ENCODE data around the gene PLAAT3. TPM values are rescaled to one million over a fixed set of nuclear protein-coding genes. Genes with fewer than 3 reads are reported as not detected.
"Not testable (repeated sequence)": the region's sequence is repeated elsewhere in the genome, so short reads cannot be mapped to it uniquely, and the experiment has no call there.

The PLAAT3 gene
- total and polyA plus RNA-seq, 9 donors = 20.5 to 45.5 (median 35.1) TPM

DNA sequence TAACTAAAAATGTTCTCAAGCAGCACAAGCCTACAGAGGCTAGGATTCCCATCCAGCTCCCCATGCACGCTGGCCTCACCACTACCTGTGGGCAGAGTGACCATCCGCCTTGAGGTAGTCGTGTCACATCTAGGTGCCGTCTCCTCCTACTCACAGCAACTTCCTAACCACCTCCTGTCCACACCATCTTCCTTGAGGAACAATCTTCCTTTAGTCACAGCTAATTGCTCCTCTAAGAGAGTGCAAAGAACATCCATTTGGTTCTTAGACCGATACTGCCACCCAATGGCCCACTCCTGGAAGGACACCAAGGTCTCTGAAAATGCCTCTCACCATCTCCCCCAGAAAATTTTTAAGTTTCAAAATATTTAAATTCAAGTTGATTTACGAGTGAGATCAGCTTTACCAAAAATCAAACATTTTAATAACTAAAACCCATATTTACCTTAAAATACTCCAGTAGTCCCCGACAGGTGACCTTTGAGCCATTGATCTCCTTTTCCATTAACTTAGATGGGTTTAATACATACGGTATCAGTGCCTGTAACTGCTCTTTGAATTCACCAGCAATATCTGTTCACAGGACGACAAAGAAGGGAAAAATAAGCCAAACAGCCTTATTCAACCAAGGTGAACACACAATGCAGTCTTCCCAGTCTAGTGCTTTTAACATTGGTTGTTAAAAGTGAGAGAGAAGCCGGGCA lies 21.7 kb upstream of the PLAAT3 start:
- H3K4me1 ChIP-seq (ENCODE audit: control insufficient read depth, insufficient read depth, low read length) = no peaks in the 10 kb centered on the region
- H3K9me3 ChIP-seq (replicated peaks; ENCODE audit: control insufficient read depth, low read depth, low read length) = no peaks in the 10 kb centered on the region
- WGBS (ENCODE audit: insufficient coverage) = 62% methylated on average over 7 of the region's 10 CpGs
- H3K36me3 ChIP-seq (ENCODE audit: control insufficient read depth, insufficient read depth, low read length) = peaks cover 27% of the 10 kb centered on the region
- DNase-seq = peak; percentile 58
- no peak overlapping the region for H3K4me3 ChIP-seq (ENCODE audit: low read length)
- H3K27me3 ChIP-seq (ENCODE audit: control insufficient read depth, insufficient read depth, low read length) = no peaks in the 10 kb centered on the region
- H3K27ac ChIP-seq (ENCODE audit: low read length) = no peak overlapping the region

DNA sequence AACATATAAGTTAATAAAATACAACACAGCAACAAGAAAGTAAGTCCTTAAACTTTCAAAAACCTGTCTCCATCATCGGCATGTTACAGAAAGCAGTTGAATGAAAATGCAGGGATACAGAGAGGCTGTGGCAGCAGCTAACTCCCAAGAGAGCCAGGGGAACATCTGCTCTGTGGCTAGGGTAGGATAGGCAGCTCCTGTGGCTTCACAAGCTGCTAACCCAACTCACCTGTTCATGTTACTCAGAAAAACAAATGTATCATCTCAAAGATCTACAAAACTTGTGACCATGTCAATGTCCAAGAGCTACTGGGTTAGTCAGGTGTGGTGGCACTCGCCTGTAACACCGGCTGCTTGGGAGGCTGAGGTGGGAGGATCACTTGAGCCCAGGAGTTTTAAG lies 15.2 kb upstream of the PLAAT3 start:
- no peak for DNase-seq
- no peaks in the 10 kb centered on the region for H3K27me3 ChIP-seq (ENCODE audit: control insufficient read depth, insufficient read depth, low read length)
- H3K9me3 ChIP-seq (replicated peaks; ENCODE audit: control insufficient read depth, low read depth, low read length) = no peaks in the 10 kb centered on the region
- H3K4me3 ChIP-seq (ENCODE audit: low read length) = no peak overlapping the region
- no peaks in the 10 kb centered on the region for H3K4me1 ChIP-seq (ENCODE audit: control insufficient read depth, insufficient read depth, low read length)
- peaks cover 42% of the 10 kb centered on the region for H3K36me3 ChIP-seq (ENCODE audit: control insufficient read depth, insufficient read depth, low read length)
- no peak overlapping the region for H3K27ac ChIP-seq (ENCODE audit: low read length)
- WGBS (ENCODE audit: insufficient coverage) = no CpG with 5 or more reads among the region's 3 CpGs

DNA sequence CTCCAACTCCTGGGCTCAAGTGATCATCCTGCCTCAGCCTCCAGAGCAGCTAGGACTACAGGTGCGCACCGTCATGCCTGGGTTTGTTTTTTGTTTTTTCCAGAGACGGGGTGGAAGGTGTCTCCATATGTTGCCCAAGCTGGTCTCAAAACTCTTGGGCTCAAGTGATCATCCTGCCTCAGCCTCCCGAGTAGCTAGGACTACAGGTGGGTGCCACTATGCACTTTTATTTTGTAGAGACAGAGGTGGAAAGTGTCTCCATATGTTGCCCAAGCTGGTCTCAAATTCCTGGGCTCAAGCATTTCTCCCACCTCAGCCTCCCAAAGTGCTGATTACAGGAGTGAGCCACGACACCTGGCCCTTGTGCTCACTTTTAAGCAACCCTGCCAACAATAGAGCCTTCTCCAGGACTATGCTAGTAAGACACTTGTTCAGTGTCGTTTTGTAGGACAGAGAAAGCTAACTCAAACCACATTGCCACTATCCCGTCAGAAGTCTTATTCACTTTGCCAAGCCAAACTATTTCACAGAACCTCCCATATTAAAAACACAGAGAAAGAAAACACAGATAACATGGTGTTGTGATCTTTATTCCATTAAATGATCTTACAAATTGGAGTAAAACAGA lies 9.4 kb upstream of the PLAAT3 start:
- Histone ChIP-seq H3K27me3 (ENCODE audit: control insufficient read depth, insufficient read depth, low read length) (no peaks in the 10 kb centered on the region), H3K36me3 (ENCODE audit: control insufficient read depth, insufficient read depth, low read length) (peaks cover 3% of the 10 kb centered on the region), H3K4me3 (ENCODE audit: low read length) (no peak overlapping the region), H3K9me3 (replicated peaks; ENCODE audit: control insufficient read depth, low read depth, low read length) (no peaks in the 10 kb centered on the region), H3K27ac (ENCODE audit: low read length) (no peak overlapping the region), H3K4me1 (ENCODE audit: control insufficient read depth, insufficient read depth, low read length) (no peaks in the 10 kb centered on the region)
- no peak for DNase-seq
- 20% methylated on average over 1 of the region's 7 CpGs for WGBS (ENCODE audit: insufficient coverage)

DNA sequence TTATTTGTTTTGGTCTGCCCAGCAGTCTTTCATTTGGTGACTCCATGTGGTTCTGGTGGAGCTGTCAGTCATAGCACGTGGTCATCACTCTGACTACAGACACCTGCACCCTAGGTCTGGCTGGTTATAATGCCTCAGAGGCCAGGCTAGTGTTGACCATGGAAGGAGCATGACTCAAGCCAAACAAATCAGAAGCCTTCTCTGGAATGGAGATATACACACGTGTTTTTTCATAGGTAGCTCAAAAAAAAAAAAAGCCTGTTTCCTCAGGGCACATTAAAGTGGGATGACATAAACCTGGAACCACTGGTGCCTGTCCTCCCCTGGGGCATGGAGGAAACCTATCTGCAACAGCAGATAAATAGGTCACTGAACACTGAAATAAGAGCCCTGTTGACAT lies 8.1 kb upstream of the PLAAT3 start:
- DNase-seq = no peak
- WGBS (ENCODE audit: insufficient coverage) = 72% methylated on average over 2 of the region's 2 CpGs
- no peaks in the 10 kb centered on the region for H3K27me3 ChIP-seq (ENCODE audit: control insufficient read depth, insufficient read depth, low read length)
- no peaks in the 10 kb centered on the region for H3K36me3 ChIP-seq (ENCODE audit: control insufficient read depth, insufficient read depth, low read length)
- no peaks in the 10 kb centered on the region for H3K9me3 ChIP-seq (replicated peaks; ENCODE audit: control insufficient read depth, low read depth, low read length)
- no peaks in the 10 kb centered on the region for H3K4me1 ChIP-seq (ENCODE audit: control insufficient read depth, insufficient read depth, low read length)
- H3K4me3 ChIP-seq (ENCODE audit: low read length) = no peak overlapping the region
- H3K27ac ChIP-seq (ENCODE audit: low read length) = no peak overlapping the region

DNA sequence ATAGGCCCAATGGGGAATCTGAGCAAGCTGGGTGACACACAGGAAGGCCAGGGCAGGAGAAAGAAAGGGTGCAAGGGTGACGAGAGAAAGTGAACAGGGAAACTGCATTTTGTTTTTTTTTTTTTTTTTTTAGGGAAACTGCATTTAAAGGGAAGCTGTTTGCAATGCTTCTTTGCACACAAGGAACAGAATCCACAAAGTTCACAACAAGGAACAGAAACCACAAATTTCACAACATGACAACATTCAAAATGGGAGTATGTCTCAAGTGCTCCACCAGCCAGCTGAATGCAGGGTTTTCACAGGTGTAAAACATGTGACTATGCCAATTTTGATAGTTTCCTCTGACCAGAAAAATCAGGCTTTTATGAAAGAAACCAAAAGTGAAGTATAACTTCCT lies 6.8 kb upstream of the PLAAT3 start:
- Histone ChIP-seq H3K36me3 (ENCODE audit: control insufficient read depth, insufficient read depth, low read length) (no peaks in the 10 kb centered on the region), H3K9me3 (replicated peaks; ENCODE audit: control insufficient read depth, low read depth, low read length) (no peaks in the 10 kb centered on the region), H3K4me1 (ENCODE audit: control insufficient read depth, insufficient read depth, low read length) (no peaks in the 10 kb centered on the region), H3K4me3 (ENCODE audit: low read length) (no peak overlapping the region), H3K27ac (ENCODE audit: low read length) (no peak overlapping the region), H3K27me3 (ENCODE audit: control insufficient read depth, insufficient read depth, low read length) (no peaks in the 10 kb centered on the region)
- WGBS (ENCODE audit: insufficient coverage) = no CpG with 5 or more reads among the region's 1 CpG
- peak; percentile 67 for DNase-seq

DNA sequence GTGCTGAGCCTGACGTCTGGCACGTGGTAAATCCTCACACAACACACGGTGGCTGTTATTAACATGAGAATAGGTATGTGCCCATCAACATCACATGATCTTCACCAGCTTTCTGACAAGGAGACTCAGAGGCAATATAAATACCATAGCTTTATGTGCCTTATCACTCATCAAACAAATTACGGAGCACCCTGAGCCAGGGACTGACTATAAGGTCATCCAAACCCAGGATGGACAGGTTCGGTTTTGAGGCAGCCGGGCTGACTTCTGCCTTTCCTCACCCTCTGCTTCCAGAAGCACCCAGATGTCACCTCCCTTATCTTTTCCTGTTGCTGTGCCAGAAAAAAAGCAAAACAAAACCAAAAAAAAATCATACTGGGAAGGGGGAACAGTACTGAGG lies 5.7 kb upstream of the PLAAT3 start:
- 83% methylated on average over 1 of the region's 6 CpGs for WGBS (ENCODE audit: insufficient coverage)
- no peak for DNase-seq
- Histone ChIP-seq H3K4me1 (ENCODE audit: control insufficient read depth, insufficient read depth, low read length) (no peaks in the 10 kb centered on the region), H3K36me3 (ENCODE audit: control insufficient read depth, insufficient read depth, low read length) (no peaks in the 10 kb centered on the region), H3K9me3 (replicated peaks; ENCODE audit: control insufficient read depth, low read depth, low read length) (no peaks in the 10 kb centered on the region), H3K27me3 (ENCODE audit: control insufficient read depth, insufficient read depth, low read length) (no peaks in the 10 kb centered on the region), H3K27ac (ENCODE audit: low read length) (no peak overlapping the region), H3K4me3 (ENCODE audit: low read length) (no peak overlapping the region)

DNA sequence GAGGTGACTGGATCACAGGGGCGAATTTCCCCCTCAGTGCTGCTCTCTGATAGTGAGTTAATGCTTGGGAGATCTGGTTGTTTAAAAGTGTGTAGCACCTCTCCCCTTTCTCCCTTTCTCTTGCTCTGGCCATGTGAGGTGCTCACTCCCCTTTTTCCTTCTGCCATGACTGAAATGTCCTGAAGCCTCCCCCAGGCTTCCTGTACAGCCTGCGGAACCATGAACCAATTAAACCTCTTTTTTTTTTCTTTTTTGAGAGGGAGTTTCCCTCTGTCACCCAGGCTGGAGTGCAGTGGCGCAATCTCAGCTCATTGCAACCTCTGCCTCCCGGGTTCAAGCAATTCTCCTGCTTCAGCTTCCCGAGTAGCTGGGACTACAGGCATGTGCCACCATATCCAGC lies 3.5 kb upstream of the PLAAT3 start:
- no CpG with 5 or more reads among the region's 5 CpGs for WGBS (ENCODE audit: insufficient coverage)

DNA sequence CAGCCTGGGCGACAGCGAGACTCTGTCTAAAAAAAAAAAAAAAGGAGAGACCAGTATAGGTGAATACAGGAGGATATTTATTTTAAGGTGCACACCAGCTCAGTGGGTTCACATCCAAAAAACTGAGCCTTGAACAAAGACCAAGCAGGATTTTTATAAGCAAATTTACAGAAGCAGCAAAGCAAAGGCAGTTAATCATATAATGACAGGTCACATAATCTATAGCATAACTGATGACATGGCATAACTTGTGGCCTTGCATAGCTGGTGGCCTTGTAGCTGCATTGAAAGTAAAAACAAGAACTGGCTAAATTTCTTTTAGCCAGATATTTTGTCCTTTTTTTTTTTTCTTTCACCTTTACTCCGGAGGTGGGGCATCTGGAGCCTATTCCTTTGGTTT lies 2.7 kb upstream of the PLAAT3 start:
- H3K9me3 ChIP-seq (replicated peaks; ENCODE audit: control insufficient read depth, low read depth, low read length) = no peaks in the 10 kb centered on the region
- peaks cover 3% of the 10 kb centered on the region for H3K27me3 ChIP-seq (ENCODE audit: control insufficient read depth, insufficient read depth, low read length)
- H3K4me1 ChIP-seq (ENCODE audit: control insufficient read depth, insufficient read depth, low read length) = peaks cover 2% of the 10 kb centered on the region
- no peak for DNase-seq
- WGBS (ENCODE audit: insufficient coverage) = no CpG with 5 or more reads among the region's 3 CpGs
- H3K27ac ChIP-seq (ENCODE audit: low read length) = no peak overlapping the region
- no peaks in the 10 kb centered on the region for H3K36me3 ChIP-seq (ENCODE audit: control insufficient read depth, insufficient read depth, low read length)
- no peak overlapping the region for H3K4me3 ChIP-seq (ENCODE audit: low read length)

More for the DNA sequence above, 3.5 kb upstream of the PLAAT3 start:
- not testable (repeated sequence) for DNase-seq; H3K9me3 ChIP-seq (replicated peaks; ENCODE audit: control insufficient read depth, low read depth, low read length); H3K27ac ChIP-seq (ENCODE audit: low read length); H3K36me3 ChIP-seq (ENCODE audit: control insufficient read depth, insufficient read depth, low read length); H3K4me3 ChIP-seq (ENCODE audit: low read length); H3K4me1 ChIP-seq (ENCODE audit: control insufficient read depth, insufficient read depth, low read length); H3K27me3 ChIP-seq (ENCODE audit: control insufficient read depth, insufficient read depth, low read length)

DNA sequence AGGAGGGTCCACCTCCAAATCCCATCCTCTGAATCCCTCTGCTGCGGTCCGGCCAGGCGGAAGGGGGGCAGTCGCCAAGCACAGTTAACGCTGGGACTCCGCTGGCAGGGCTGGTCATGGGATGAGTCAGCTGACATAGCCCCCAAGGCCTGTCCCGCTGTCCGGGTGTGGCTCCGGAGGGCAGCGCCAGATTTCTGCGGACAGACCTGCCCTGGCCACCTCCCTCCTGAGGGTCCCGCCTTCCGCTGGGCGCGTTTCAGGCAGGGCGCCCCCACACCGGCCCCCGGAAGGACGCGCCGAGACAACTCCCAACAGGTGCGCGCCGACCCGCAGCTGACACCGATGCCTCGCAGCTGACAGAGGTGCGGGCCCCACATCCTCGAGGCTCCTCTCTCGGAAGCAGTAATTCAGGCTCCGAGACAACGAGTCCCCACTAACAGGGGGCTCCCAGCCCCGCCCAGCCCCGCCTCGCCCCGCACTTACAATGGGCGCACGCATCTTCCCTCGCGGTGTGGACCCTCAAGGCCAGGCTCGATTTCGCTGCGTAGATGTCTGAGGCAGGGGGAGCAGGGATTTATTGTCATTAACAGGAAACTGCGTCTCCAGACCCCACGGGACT lies 607 bp downstream of the PLAAT3 start:
- Histone ChIP-seq H3K27me3 (ENCODE audit: control insufficient read depth, insufficient read depth, low read length) (peaks cover 3% of the 10 kb centered on the region), H3K4me3 (ENCODE audit: low read length) (peak overlapping the region; percentile 73), H3K27ac (ENCODE audit: low read length) (peak overlapping the region; percentile 90), H3K9me3 (replicated peaks; ENCODE audit: control insufficient read depth, low read depth, low read length) (no peaks in the 10 kb centered on the region), H3K4me1 (ENCODE audit: control insufficient read depth, insufficient read depth, low read length) (peaks cover 20% of the 10 kb centered on the region), H3K36me3 (ENCODE audit: control insufficient read depth, insufficient read depth, low read length) (no peaks in the 10 kb centered on the region)
- WGBS (ENCODE audit: insufficient coverage) = under 1% methylated on average over 43 of the region's 45 CpGs
- peak; percentile 73 for DNase-seq

DNA sequence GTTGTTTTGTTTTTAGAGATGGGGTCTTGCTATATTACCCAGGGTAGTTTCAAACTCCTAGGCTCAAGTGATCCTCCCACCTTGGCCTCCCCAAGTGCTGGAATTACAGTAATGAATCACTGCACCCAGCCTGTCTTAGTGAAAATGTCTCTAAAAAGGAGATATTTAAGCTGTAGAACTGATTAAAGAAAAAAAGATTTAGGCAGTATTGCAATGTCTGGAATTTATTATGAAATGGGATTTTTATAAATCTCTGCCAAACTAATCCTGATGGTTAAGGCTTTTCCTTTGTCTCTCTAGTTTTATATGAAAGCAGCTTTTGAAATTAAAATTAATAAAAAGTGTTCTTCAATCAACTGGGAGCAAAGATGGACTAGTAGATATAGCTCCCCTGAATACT lies 2.1 kb downstream of the PLAAT3 start:
- Histone ChIP-seq H3K27me3 (ENCODE audit: control insufficient read depth, insufficient read depth, low read length) (peaks cover 3% of the 10 kb centered on the region), H3K9me3 (replicated peaks; ENCODE audit: control insufficient read depth, low read depth, low read length) (no peaks in the 10 kb centered on the region), H3K36me3 (ENCODE audit: control insufficient read depth, insufficient read depth, low read length) (no peaks in the 10 kb centered on the region), H3K4me3 (ENCODE audit: low read length) (no peak overlapping the region), H3K27ac (ENCODE audit: low read length) (no peak overlapping the region), H3K4me1 (ENCODE audit: control insufficient read depth, insufficient read depth, low read length) (peaks cover 20% of the 10 kb centered on the region)
- no peak for DNase-seq
